Measurements from ENCODE around the gene ULK4. TPM values are rescaled to one million over a fixed set of nuclear protein-coding genes. Genes with fewer than 3 reads are reported as not detected.

The ULK4 gene
- total and polyA plus RNA-seq, 9 of the 15 experiments (the other 6 are each of a cell fraction or from before 2014, with no cell fraction given) = 3.0 to 5.9 (median 3.5) TPM

- TF ChIP-seq MNT (conservative IDR thresholded peaks at IDR 0.05) (peak in 1 of 2 experiments; percentile 32; a peak in 1 of 4 replicates), ZNF707 (CRISPR knock-in tag; conservative IDR thresholded peaks at IDR 0.05) (no peak), ZBTB33 (CRISPR knock-in tag; IDR thresholded peaks at IDR 0.05) (no peak), GATAD2B (IDR thresholded peaks at IDR 0.05; ENCODE audit: borderline replicate concordance) (no peak), MLLT1 (IDR thresholded peaks at IDR 0.05) (no peak), ZNF507 (tag; conservative IDR thresholded peaks at IDR 0.05) (no peak), ZNF217 (CRISPR knock-in tag; IDR thresholded peaks at IDR 0.05) (no peak), TAF15 (IDR thresholded peaks at IDR 0.05; ENCODE audit: low read depth, low read length) (no peak), ZNF263 (CRISPR knock-in tag; IDR thresholded peaks at IDR 0.05; ENCODE audit: borderline replicate concordance) (no peak), AFF4 (CRISPR knock-in tag; IDR thresholded peaks at IDR 0.05) (no peak), FOSL1 (tag; conservative IDR thresholded peaks at IDR 0.05) (0 out of 2 replicates have a peak, but pooled peaks have one; percentile 47), KHSRP (IDR thresholded peaks at IDR 0.05) (no peak), KLF16 (IDR thresholded peaks at IDR 0.05) (no peak), ZNF311 (CRISPR knock-in tag; IDR thresholded peaks at IDR 0.05) (no peak), SOX6 (IDR thresholded peaks at IDR 0.05) (peak; percentile 38; the same call in 1 of the 2 replicates), GABPA (tag; conservative IDR thresholded peaks at IDR 0.05; ENCODE audit: low read depth) (no peak), ETV1 (tag; conservative IDR thresholded peaks at IDR 0.05; ENCODE audit: low read depth) (no peak), MCM7 (IDR thresholded peaks at IDR 0.05) (no peak), HDAC8 (tag; IDR thresholded peaks at IDR 0.05) (no peak)
Observed at GRCh38 chr3:42005401-42005800, 43.5 kb upstream of the ULK4 start (continued).

All from K562 (cell line).